HG03378 (cell line): ENCODE data around the gene KRTAP5-8.
"Not testable (repeated sequence)": the region's sequence is repeated elsewhere in the genome, so short reads cannot be mapped to it uniquely, and the experiment has no call there.

Experiments used
- ATAC-seq: cut with Tn5 transposase; IDR thresholded peaks from one replicate; pipeline ENCODE4 v1.9.1; 2021; ENCODE audit warnings: mild to moderate bottlenecking, moderate library complexity; ENCODE audit not compliant: unreplicated experiment

KRTAP5-8 gene

GRCh38 chr11:71571101-71571850, 33.5 kb downstream of the KRTAP5-8 start:
- not testable (repeated sequence) for ATAC-seq

GRCh38 chr11:71572811-71573210, 35.0 kb downstream of the KRTAP5-8 start:
- no peak for ATAC-seq

- ATAC-seq, result no peak
Measured at GRCh38 chr11:71574418-71574817, 36.6 kb downstream of the KRTAP5-8 start.

GRCh38 chr11:71575723-71576424, 38.0 kb downstream of the KRTAP5-8 start:
- ATAC-seq, result no peak

GRCh38 chr11:71576688-71577465, 39.1 kb downstream of the KRTAP5-8 start:
- not testable (repeated sequence) for ATAC-seq

- no peak for ATAC-seq
Measured at GRCh38 chr11:71577469-71578004, 39.7 kb downstream of the KRTAP5-8 start.

DNA sequence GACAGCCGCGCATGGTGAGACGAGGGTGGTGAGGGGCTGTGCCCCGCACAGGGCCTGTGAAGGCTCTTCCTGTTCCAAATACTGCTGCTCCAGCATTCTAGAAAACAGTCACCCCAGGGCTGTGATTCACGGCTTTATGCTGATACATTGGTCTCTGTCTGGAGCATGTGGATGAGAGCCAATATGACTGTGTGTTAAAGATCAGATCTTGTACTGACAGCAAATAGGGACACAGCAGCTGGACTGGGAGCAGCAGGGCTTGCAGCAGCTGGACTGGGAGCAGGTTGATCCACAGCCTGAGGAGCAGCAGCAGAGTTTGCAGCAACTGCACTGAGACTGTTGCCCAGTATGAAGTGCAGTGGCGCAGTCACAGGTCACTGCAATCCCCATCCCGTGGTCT, 41.7 kb downstream of the KRTAP5-8 start:
- not testable (repeated sequence) for ATAC-seq

DNA sequence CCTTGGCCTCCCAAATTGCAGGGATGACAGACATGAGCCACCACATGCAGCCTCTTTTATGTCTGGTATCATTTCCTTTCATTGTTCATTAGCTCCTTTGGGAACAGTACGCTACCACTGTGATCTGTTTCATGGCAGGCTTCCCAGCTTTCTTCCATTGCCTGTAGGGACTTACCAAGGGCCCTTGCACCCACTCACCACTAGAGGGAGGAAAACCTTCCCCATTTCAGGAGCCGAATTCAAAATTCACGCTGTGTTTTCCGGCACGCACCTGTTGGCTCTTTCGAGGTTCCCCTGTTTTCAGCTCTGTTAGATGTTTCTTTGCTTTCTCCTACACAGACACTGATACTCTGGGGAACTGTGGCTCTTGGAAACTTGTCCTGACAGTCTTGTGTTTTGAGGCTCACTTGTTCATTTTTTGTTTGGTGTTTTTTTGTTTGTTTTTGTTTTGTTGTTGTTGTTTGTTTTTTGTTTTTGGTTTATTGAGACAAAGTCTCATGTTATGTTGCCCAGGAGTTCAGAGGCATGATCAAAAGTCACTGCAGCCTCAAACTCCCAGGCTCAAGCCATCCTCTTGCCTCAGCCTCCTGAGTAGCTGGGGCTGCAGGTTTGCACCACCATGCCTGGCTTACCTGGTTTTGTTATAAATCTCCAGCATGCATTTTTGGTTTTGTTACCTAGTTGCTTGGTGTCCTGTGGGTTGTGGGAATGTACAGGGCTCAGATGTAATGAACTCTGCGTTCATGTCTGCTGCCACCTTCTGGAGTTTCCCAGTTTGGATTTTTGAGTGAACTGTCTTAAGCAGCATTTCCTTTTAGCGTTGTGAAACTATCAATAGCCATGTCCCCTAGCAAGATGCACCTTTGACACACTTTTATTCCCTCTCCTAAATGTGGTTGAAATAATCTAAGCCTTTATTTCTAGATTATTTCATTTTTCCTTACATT, 42.5 kb downstream of the KRTAP5-8 start:
- no peak for ATAC-seq

GRCh38 chr11:71581826-71582225, 44.0 kb downstream of the KRTAP5-8 start:
- no peak for ATAC-seq

DNA sequence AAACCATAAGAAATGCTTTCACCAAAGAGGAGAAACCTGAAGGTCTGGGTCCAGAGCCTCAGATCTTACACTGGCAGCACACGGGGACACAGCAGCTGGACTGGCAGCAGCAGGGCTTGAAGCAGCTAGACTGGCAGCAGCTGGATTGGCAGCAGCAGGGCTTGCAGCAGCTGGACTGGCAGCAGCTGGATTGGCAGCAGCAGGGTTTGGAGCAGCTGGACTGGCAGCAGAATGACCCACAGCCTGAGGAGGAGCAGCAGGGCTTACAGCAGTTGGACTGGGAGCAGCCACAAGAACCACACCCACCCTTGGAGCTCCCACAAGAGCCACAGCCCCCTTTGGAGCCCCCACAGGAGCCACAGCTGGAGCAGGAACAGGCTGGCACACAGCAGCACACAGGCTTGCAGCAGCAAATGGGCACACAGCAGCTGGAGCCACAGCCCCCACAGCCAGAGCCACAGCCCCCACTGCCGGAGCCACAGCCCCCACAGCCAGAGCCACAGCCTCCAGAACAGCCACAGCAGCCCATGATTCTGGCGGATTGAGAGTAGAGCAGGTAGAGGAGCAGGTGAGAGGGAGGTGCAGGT, 44.6 kb downstream of the KRTAP5-8 start, which contains the start of gene KRTAP5-11:
KRTAP5-11 (minus strand) TSS at position 567 of the 587 bp plus-strand sequence; CDS start at position 529, 38 bp downstream.
- no peak for ATAC-seq

GRCh38 chr11:71582969-71583368, 45.1 kb downstream of the KRTAP5-8 start:
- not testable (repeated sequence) for ATAC-seq

- not testable (repeated sequence) for ATAC-seq
Measured at GRCh38 chr11:71585673-71586072, 47.8 kb downstream of the KRTAP5-8 start.

GRCh38 chr11:71588314-71588713, 50.5 kb downstream of the KRTAP5-8 start:
- ATAC-seq, result not testable (repeated sequence)
